Gastroesophageal sphincter (tissue), 3 donors: ENCODE measurements around the gene ZSCAN9.

Experiments used
- CTCF ChIP-seq, 4 experiments: fragments of 200-600 bp in 2 of 4; fragments of 450-650 bp in 2 of 4; sonication (generic) in 1 of 4; IDR thresholded peaks; one replicate each; pipeline ENCODE4 v1.5.1; 2017 to 2019; ENCODE audit warnings: antibody characterized with exemption in 4 of 4, mild to moderate bottlenecking in 2 of 4, moderate library complexity in 2 of 4
- EP300 ChIP-seq: sonication (generic); formaldehyde crosslinking; IDR thresholded peaks from one replicate; pipeline ENCODE4 v1.6.1; 2017; ENCODE audit warnings: antibody characterized with exemption, mild to moderate bottlenecking
- POLR2A ChIP-seq, 2 donors: fragments of 450-650 bp; IDR thresholded peaks; one replicate each; pipeline ENCODE4 v1.6.1; 2017; ENCODE audit warnings: antibody characterized with exemption in 2 of 2, mild to moderate bottlenecking in 2 of 2, moderate library complexity in 1 of 2
- POLR2AphosphoS5 ChIP-seq: sonication (generic); formaldehyde crosslinking; IDR thresholded peaks from one replicate; pipeline ENCODE4 v1.6.1; 2017; ENCODE audit warnings: antibody characterized with exemption

- TF ChIP-seq CTCF (IDR thresholded peaks at IDR 0.05) (peak in 1 of 4 experiments; percentile 20), POLR2A (IDR thresholded peaks at IDR 0.05) (peak; percentile 32 to 39), POLR2AphosphoS5 (peak; percentile 59), EP300 (no peak)
Observed at GRCh38 chr6:28281288-28282064, 56.4 kb downstream of the ZSCAN9 start, which contains the start of gene PGBD1.
